ENCODE data around the gene TSC22D3.
A peak's percentile ranks its signal among the peaks of the same experiment; 100 is the strongest.

The TSC22D3 gene

DNA sequence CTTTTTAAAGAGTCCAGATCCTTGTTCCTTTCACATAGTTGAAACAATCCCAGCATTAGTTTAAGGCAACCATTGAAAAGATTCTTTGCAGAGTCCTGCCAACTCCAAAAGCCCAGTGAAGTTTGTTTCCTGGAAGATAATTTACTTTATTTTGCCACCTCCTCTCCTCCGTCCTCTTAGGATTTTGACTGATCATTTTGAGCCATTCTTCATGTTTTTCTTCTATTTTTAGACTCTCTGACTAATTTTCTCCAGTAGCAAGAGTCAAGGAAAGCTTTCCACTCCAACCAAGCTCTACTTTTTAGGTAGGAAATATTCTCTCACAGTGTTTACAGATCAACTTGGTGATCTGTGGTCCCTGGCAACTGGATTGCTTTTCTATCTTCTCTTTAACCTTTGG lies 12.2 kb upstream of the TSC22D3 start:
- no peak overlapping the region for H3K4me3 ChIP-seq (ENCODE audit: low read depth, low read length)
- in situ Hi-C loops (cut with HindIII; ENCODE audit: low sequenced_read_pairs), result no loop called here
- TF ChIP-seq, protein P1, sequence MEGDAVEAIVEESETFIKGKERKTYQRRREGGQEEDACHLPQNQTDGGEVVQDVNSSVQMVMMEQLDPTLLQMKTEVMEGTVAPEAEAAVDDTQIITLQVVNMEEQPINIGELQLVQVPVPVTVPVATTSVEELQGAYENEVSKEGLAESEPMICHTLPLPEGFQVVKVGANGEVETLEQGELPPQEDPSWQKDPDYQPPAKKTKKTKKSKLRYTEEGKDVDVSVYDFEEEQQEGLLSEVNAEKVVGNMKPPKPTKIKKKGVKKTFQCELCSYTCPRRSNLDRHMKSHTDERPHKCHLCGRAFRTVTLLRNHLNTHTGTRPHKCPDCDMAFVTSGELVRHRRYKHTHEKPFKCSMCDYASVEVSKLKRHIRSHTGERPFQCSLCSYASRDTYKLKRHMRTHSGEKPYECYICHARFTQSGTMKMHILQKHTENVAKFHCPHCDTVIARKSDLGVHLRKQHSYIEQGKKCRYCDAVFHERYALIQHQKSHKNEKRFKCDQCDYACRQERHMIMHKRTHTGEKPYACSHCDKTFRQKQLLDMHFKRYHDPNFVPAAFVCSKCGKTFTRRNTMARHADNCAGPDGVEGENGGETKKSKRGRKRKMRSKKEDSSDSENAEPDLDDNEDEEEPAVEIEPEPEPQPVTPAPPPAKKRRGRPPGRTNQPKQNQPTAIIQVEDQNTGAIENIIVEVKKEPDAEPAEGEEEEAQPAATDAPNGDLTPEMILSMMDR (IDR thresholded peaks at IDR 0.05; ENCODE audit: low read depth, low read length, missing control alignments), result no peak
- no peak for DNase-seq (ENCODE audit: low read depth)

DNA sequence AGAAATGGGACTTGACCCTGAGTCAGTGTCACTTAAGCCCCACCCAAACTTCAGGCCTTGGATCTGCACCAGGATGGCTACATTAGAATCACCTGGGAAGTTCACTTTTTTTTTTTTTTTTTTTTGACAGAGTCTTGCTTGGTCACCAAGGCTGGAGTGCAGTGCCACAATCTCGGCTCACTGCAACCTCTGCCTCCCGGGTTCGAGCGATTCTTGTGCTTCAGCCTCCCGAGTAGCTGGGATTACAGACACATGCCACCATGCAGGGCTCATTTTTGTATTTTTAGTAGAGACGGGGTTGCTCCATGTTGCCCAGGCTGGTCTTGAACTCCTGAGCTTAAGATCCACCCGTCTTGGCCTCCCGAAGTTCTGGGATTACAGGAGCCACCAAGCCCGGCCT lies 4.9 kb upstream of the TSC22D3 start:
- H3K4me3 ChIP-seq (ENCODE audit: low read depth, low read length), result no peak overlapping the region
- DNase-seq (ENCODE audit: low read depth), result no peak
- TF ChIP-seq, protein P1 (IDR thresholded peaks at IDR 0.05; ENCODE audit: low read depth, low read length, missing control alignments), result no peak
- in situ Hi-C loops (cut with HindIII; ENCODE audit: low sequenced_read_pairs), result no loop called here

DNA sequence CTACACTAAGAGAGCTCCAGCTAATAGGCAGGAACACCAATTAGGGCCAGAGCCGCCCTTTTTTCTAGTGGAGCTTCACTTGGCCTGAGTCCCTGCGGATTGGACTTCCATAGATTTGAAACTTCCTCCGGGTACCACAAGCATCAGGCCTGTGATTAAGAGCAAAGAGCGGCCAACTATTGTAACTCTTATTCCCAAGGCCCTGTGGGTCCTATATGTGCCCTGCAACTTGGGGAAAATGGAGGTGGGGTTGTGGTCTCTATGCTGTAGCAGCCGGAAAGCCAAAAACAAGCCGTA lies 1.9 kb upstream of the TSC22D3 start, which contains the start of gene NCBP2L:
Gene NCBP2L, plus strand, starts transcription at position 198 of the 297 bp plus-strand sequence. CDS start 16,488 bp downstream, outside the sequence.
- no peak for DNase-seq (ENCODE audit: low read depth)
- peak within 1 kb of the TSS; percentile 37 for H3K4me3 ChIP-seq (ENCODE audit: low read depth, low read length)
- in situ Hi-C loops (cut with HindIII; ENCODE audit: low sequenced_read_pairs), result no loop called here
- TF ChIP-seq, protein P1 (IDR thresholded peaks at IDR 0.05; ENCODE audit: low read depth, low read length, missing control alignments), result no peak

GRCh38 chrX:107776649-107777535 lies 1.3 kb upstream of the TSC22D3 start:
- in situ Hi-C loops (cut with HindIII; ENCODE audit: low sequenced_read_pairs), result no loop called here
- peak overlapping the region; percentile 37 for H3K4me3 ChIP-seq (ENCODE audit: low read depth, low read length)
- TF ChIP-seq, protein P1 (IDR thresholded peaks at IDR 0.05; ENCODE audit: low read depth, low read length, missing control alignments), result peak; percentile 66

GRCh38 chrX:107775000-107775733 lies 420 bp downstream of the TSC22D3 start:
- TF ChIP-seq, protein P1 (IDR thresholded peaks at IDR 0.05; ENCODE audit: low read depth, low read length, missing control alignments), result no peak
- in situ Hi-C loops (cut with HindIII; ENCODE audit: low sequenced_read_pairs), result no loop called here
- no peak for DNase-seq (ENCODE audit: low read depth)
- peak overlapping the region; percentile 37 for H3K4me3 ChIP-seq (ENCODE audit: low read depth, low read length)

More at GRCh38 chrX:107776649-107777535, 1.3 kb upstream of the TSC22D3 start:
- peak; percentile 81 for DNase-seq (ENCODE audit: low read depth)

DNA sequence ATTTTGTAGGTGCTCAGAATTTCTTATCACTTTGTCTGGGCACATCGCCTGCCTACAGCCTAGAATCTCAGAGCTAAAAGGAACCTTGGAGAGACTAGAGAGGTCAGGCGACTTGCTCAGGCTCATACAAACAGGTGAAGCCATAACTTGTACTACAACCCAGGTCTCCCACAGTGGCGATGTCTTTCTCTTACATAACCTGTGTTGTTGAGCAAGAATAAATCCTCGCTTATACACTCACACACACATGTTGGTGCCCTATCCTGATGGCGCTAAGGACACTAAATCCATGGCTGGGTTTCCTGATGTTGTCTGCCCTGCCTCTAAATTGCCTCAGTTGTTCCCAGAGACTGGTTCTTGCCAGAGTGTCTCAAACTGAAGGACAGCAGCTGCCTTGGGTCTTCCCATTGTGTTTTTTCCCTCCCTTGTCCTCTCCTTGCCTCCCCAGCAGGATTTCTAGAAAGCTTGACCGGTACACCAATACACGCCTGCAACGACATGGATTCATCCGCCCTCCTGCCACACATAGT lies 1.6 kb downstream of the TSC22D3 start:
- in situ Hi-C loops (cut with HindIII; ENCODE audit: low sequenced_read_pairs), result no loop called here
- no peak overlapping the region for H3K4me3 ChIP-seq (ENCODE audit: low read depth, low read length)
- TF ChIP-seq, protein P1 (IDR thresholded peaks at IDR 0.05; ENCODE audit: low read depth, low read length, missing control alignments), result no peak
- DNase-seq (ENCODE audit: low read depth), result no peak

All from astrocyte of the cerebellum (primary cell).